ENCODE data around the gene NEO1.

The NEO1 gene

DNA sequence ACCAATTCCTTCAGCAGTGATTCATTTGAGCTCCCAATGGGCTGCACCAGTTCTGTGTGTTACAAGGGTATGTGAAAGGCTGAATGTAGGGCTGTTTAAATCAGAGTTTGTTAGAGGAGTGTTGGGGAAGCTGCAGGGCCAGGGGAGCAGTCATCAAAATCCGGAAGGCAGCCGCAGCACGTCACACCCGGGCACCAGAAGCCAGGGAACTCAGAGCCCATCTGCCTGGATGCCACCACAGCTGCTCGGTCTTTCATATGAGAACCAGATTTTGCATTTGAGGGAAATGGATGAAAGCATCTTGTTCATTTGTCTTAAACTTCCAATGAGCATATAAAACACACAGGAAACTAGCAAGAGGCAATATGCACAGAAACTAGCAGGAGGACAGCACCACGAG, 24.2 kb upstream of the NEO1 start:
- no peak for DNase-seq

- no peak for DNase-seq
Measured at GRCh38 chr15:73028831-73029451, 23.3 kb upstream of the NEO1 start.

- DNase-seq: no peak
Measured at GRCh38 chr15:73030122-73030679, 22.1 kb upstream of the NEO1 start.

DNA sequence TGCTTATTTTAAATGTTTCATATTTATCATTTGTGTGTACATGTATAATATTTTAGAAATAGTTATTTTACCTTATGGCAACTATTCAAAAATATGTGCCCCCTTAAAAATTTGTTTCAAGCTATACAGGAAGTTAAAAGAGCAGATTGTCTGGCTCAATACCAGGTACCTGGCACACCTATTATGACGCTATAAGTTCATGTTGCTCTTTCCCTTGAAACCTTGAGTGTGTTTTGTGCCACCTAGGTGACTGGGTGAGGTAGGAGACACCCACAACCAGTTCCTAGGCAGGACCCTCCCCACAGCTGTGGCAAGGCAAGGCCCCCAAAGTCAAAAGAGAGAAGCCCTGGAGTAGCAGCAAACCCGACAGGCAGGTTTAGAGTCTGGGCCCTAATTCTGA, 20.6 kb upstream of the NEO1 start:
- DNase-seq: no peak

DNA sequence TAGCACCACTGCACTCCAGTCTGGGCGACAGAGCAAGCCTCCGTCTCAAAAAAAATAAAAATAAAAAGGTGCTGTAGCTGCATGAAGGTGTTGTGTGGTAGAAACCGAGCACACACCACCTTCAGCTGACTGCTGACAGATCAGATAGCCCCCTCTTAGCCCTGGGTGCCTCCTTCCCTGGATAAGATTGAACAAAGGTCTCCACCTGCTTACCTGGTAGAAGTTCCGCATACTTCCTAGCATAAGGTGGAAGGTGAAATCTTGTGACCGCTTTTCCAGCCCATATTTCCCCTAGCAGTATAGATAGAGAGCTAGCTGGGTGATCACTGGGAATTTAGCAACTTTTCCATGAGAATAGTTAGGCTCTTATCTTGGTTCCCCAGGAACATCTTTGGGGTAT, 18.7 kb upstream of the NEO1 start:
- no peak for DNase-seq

GRCh38 chr15:73034221-73034620, 18.0 kb upstream of the NEO1 start:
- DNase-seq: peak in 2 of 56 donors; percentile 9 to 15

- DNase-seq: no peak
Measured at GRCh38 chr15:73035221-73035620, 17.0 kb upstream of the NEO1 start.

DNA sequence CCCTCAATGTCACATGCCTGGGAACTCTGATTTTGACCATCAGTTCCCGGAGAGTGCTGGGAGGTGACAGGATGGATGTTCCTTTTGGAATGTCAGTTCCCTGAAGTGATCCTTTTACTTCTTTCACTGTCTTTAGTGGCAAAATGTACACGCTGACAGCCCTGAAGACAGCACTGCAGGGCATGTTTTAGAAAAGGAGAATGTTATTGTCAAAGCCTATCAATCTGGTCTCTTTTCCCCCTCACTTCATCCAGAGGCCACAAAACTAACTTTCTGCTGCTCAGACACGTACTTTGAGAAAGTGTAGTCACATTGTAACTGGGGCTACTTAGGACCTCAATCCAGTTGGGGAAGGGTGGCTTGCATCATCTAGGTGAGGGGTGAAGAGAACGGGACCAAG, 14.0 kb upstream of the NEO1 start:
- DNase-seq: no peak

GRCh38 chr15:73046073-73046472, 6.2 kb upstream of the NEO1 start:
- no peak for DNase-seq

DNA sequence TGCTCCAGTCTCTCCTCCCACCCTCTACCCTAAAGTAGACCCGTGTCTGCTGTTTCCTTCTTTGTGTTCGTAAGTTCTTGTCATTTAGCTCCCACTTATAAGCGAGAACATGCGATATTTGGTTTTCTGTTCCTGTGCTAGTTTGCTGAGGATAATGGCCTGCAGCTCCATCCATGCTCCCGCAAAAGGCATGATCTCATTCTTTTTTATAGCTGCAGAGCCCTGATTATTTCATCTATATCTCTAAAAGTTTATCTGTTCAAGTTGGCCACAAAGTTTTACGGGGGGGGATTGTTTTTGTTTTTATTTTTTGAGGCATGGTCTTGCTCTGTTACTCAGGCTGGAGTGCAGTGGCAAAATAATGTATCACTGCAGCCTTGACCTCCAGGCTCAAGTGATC, 4.4 kb upstream of the NEO1 start:
- no peak for DNase-seq

GRCh38 chr15:73048624-73049295, 3.5 kb upstream of the NEO1 start:
- no peak for DNase-seq

DNA sequence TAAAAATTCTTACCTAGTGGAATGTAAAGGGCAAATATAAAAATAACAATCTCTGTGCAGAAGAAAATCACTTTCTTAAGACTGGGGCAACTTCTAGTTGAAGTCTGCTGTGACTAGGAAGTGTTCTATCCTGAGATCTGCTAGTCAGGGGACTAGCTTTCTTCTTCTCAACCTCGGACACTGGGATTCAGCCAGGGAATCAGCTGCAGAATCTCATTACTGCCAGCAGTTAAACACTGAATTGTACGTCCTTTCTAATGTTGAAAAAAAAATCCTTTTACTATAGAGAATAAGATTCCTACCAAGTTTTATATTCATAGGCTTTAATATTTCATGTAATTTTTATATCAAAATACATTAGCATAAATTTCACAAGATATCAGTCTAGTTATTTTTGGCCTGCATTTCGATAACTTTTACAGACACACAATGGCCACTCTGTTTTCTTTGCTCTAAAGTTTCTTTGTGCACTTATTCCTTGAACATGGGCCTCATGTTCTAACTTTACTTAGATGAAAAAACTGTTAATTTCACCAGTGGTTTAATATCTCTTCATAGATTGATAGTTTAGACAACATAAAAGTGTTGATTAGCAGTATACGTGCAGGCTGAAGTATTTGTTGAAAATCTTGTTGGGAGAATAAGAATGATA, 2.6 kb upstream of the NEO1 start:
- DNase-seq: peak in 9 of 56 donors; percentile 2 to 30 (median 9)

DNA sequence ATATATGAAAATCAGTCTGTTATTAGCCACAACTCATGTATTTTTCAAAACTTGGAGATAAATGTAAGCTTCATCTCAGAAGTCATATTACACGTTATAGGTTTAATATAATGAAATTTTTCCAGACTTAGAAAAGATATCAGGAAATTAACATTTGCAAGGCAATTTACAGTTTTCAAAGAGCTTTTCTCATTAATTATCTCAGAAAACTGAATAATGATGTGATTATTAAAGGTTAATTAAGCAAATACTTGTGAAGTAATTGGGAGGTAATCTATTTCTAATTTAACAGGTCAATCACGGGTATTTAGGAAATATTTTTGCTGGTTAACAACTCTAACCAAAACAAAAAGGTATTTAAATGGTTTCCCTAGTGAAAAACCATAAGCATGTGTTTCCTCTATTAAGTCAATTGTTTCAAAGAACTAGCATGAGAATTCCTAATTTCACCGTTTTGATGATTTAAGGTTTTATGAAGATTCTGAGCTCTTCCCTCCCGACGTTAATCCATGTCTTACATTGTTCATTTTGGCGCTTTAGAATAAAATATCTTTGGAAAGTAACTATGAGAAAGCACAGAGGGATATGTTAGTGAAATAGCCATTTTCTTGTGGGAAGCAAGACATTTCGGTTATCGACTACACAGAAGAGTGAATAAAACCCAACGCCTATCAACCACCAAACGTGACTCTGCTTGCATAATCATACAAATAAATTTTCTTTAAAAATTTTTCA, 1.5 kb upstream of the NEO1 start:
- no peak for DNase-seq

DNA sequence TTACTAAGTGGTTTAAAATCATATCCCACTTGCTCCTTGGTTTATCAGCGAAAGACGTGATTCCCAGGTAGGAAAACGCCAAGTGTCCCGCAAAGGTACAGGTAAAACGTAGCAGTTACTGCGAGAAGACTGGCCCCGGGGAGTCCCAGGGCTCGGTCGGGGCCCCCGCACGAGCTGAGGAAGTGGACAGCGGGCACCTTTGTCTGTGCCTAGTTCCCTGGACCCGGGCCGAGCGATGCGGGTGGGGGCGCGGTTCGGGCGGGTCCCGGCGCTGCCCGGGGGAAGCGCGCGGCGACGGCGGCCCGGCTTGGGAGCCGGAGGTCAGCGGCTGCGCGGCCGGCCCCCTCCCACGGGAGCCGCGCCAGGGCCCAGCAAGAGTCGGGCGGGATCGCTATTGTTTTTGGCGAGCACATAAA, 864 bp upstream of the NEO1 start:
- DNase-seq: peak in 46 of 56 donors; percentile 20 to 85 (median 67)

GRCh38 chr15:73052653-73053397, 562 bp downstream of the NEO1 start:
- DNase-seq: peak in 50 of 56 donors; percentile 11 to 78 (median 54)

DNA sequence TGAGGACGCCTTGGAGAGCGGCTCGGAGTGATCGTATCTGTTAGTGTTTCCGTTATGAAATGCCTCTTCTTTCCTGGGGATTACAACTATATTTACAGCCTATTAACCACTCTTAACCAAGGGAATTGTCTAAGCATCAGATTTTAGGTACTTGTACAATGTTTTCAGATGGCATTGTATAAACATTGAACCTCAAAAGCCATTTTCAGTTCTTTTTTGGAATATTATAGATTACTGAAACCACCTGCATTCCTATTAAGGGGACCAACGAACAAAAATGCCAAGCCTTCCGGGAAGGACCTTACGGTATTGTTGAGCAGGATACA, 1.1 kb downstream of the NEO1 start:
- no peak for DNase-seq

GRCh38 chr15:73054417-73054953, 2.2 kb downstream of the NEO1 start:
- DNase-seq: no peak

GRCh38 chr15:73056460-73056859, 4.2 kb downstream of the NEO1 start:
- DNase-seq: no peak

DNA sequence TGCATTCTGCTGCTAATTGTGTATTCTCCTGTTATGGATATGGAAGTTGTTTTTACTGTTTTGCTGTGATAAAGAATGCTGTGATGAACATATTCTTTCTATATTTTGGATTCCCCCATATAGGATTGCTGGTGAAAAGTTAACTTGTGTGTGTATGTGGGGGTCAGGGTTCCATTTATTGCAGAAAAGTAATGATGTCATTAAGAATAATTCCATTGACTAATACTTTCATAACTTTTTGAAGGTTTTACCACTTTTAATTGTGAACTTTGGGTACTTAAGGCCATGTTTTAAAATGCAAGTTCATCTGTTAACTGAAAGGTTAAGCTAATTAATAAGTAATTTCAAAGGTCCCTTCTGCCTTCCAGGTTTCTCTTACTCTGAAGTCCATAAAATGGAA, 6.2 kb downstream of the NEO1 start:
- no peak for DNase-seq

- no peak for DNase-seq
Measured at GRCh38 chr15:73065114-73065513, 12.9 kb downstream of the NEO1 start.

DNA sequence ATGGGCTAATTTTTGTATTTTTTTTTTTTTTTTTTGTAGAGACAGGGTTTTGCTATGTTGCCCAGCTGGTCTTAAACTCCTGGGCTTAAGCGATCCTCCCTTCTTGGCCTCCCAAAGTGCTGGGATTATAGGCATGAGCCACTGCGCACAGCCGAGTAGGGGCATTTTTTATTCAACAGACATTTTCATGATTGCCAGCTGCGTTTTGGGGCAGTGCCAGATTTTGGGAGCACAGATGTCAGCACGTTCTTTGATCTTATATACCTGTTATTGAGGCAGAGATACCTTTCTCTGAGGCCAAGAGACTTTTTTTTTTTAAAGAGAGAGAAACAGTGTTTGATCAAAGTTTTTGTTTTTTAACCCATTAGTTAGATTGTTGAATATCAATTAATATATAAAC, 16.8 kb downstream of the NEO1 start:
- DNase-seq: no peak
